ENCODE measurements around the gene REG3G.

Gene REG3G

GRCh38 chr2:79025421-79025820 is at the start of gene REG3G:
Gene REG3G (plus strand): TSS chr2:79025702. CDS start chr2:79026094, 392 bp downstream.
- DNase-seq (ENCODE audit: low read depth in 2 of 2) = no peak

GRCh38 chr2:78977661-78978145 is 47.8 kb upstream of the REG3G start:
- DNase-seq (ENCODE audit: low read depth in 2 of 2) = no peak

GRCh38 chr2:78978340-78978739 is 47.2 kb upstream of the REG3G start:
- DNase-seq (ENCODE audit: low read depth in 2 of 2) = no peak

- DNase-seq (ENCODE audit: low read depth in 2 of 2) = no peak
These were observed 45.9 kb upstream of the REG3G start for GRCh38 chr2:78979380-78980151.

- no peak for DNase-seq (ENCODE audit: low read depth in 2 of 2)
These were observed 45.4 kb upstream of the REG3G start for GRCh38 chr2:78980152-78980465.

- DNase-seq (ENCODE audit: low read depth in 2 of 2) = no peak
These were observed 44.6 kb upstream of the REG3G start for GRCh38 chr2:78980871-78981270.

GRCh38 chr2:78982638-78983330 is 42.7 kb upstream of the REG3G start:
- DNase-seq (ENCODE audit: low read depth in 2 of 2) = no peak

GRCh38 chr2:78984386-78984785 is 41.1 kb upstream of the REG3G start:
- DNase-seq (ENCODE audit: low read depth in 2 of 2) = no peak

GRCh38 chr2:78985558-78985957 is 39.9 kb upstream of the REG3G start:
- no peak for DNase-seq (ENCODE audit: low read depth in 2 of 2)

- DNase-seq (ENCODE audit: low read depth in 2 of 2) = no peak
These were observed 36.5 kb upstream of the REG3G start for GRCh38 chr2:78989051-78989450.

GRCh38 chr2:78992451-78992806 is 33.1 kb upstream of the REG3G start:
- no peak for DNase-seq (ENCODE audit: low read depth in 2 of 2)

GRCh38 chr2:78992807-78993517 is 32.5 kb upstream of the REG3G start:
- no peak for DNase-seq (ENCODE audit: low read depth in 2 of 2)

- no peak for DNase-seq (ENCODE audit: low read depth in 2 of 2)
These were observed 31.9 kb upstream of the REG3G start for GRCh38 chr2:78993518-78994148.

GRCh38 chr2:78994789-78995188 is 30.7 kb upstream of the REG3G start:
- DNase-seq (ENCODE audit: low read depth in 2 of 2) = no peak

- no peak for DNase-seq (ENCODE audit: low read depth in 2 of 2)
These were observed 26.1 kb upstream of the REG3G start for GRCh38 chr2:78999406-78999805.

GRCh38 chr2:79000008-79000576 is 25.4 kb upstream of the REG3G start:
- DNase-seq (ENCODE audit: low read depth in 2 of 2) = no peak

GRCh38 chr2:79001285-79001684 is 24.2 kb upstream of the REG3G start:
- DNase-seq (ENCODE audit: low read depth in 2 of 2) = no peak

GRCh38 chr2:79004680-79005079 is 20.8 kb upstream of the REG3G start:
- no peak for DNase-seq (ENCODE audit: low read depth in 2 of 2)

GRCh38 chr2:79005216-79005615 is 20.3 kb upstream of the REG3G start:
- DNase-seq (ENCODE audit: low read depth in 2 of 2) = no peak

- DNase-seq (ENCODE audit: low read depth in 2 of 2) = no peak
These were observed 16.1 kb upstream of the REG3G start for GRCh38 chr2:79009388-79009787.

GRCh38 chr2:79011496-79011895 is 14.0 kb upstream of the REG3G start:
- no peak for DNase-seq (ENCODE audit: low read depth in 2 of 2)

- DNase-seq (ENCODE audit: low read depth in 2 of 2) = no peak
These were observed 11.9 kb upstream of the REG3G start for GRCh38 chr2:79013629-79014028.
